Neuronal stem cell (in vitro differentiated cells): ENCODE results near the gene INTS13.

Experiments
- DNase-seq: peaks from one replicate; pipeline ENCODE4 v3.0.0-alpha.2; 2013; ENCODE audit warnings: low spot score
- H2AFZ ChIP-seq: one replicate; pipeline ENCODE4 v1.6.1; 2013; ENCODE audit warnings: mild to moderate bottlenecking, low read length, inconsistent platforms
- H2AK5ac ChIP-seq: 2 replicates; pipeline ENCODE4 v1.6.1; 2013; ENCODE audit warnings: low read depth, mild to moderate bottlenecking, inconsistent platforms, low read length, moderate library complexity, mixed read lengths
- H2BK120ac ChIP-seq: 2 replicates; pipeline ENCODE4 v1.6.1; 2013; ENCODE audit warnings: low read depth, mild to moderate bottlenecking, inconsistent platforms, low read length, moderate library complexity, mixed read lengths
- H2BK12ac ChIP-seq: one replicate; pipeline ENCODE4 v1.6.1; 2013; ENCODE audit warnings: low read length, inconsistent platforms
- H2BK15ac ChIP-seq: 2 replicates; pipeline ENCODE4 v1.6.1; 2013; ENCODE audit warnings: mild to moderate bottlenecking, low read length, inconsistent platforms, mixed read lengths
- H2BK5ac ChIP-seq: one replicate; pipeline ENCODE4 v1.6.1; 2013; ENCODE audit warnings: inconsistent platforms, mild to moderate bottlenecking, low read length, moderate library complexity
- H3K14ac ChIP-seq: one replicate; pipeline ENCODE4 v1.6.1; 2013; ENCODE audit warnings: low read length, inconsistent platforms
- H3K18ac ChIP-seq: 2 replicates; pipeline ENCODE4 v1.6.1; 2013; ENCODE audit warnings: low read length, inconsistent platforms
- H3K23ac ChIP-seq: 2 replicates; pipeline ENCODE4 v1.6.1; 2013; ENCODE audit warnings: low read depth, mild to moderate bottlenecking, mixed read lengths, low read length, inconsistent platforms; ENCODE audit not compliant: poor library complexity
- H3K27ac ChIP-seq: replicated peaks from 3 replicates; pipeline ENCODE4 v1.5.1; 2013; ENCODE audit warnings: low read length, inconsistent platforms
- H3K27me3 ChIP-seq, 3 experiments: 2 replicates each; pipeline ENCODE4 v1.6.1; 2013; ENCODE audit warnings: low read length in 3 of 3, mild to moderate bottlenecking in 2 of 3, inconsistent platforms in 1 of 3, low read depth in 1 of 3, mixed read lengths in 1 of 3, moderate library complexity in 1 of 3; ENCODE audit not compliant: control insufficient read depth in 3 of 3, insufficient read depth in 3 of 3
- H3K36me3 ChIP-seq, 2 donors: replicated peaks in 1 of 2; 2 replicates each; pipeline ENCODE4 v1.6.1; 2013; ENCODE audit warnings: low read length in 2 of 2; ENCODE audit not compliant: control insufficient read depth in 2 of 2, insufficient read depth in 2 of 2
- H3K4ac ChIP-seq: 2 replicates; pipeline ENCODE4 v1.6.1; 2013; ENCODE audit warnings: inconsistent platforms, mild to moderate bottlenecking, low read length, moderate library complexity
- H3K4me1 ChIP-seq, 2 donors: 1 replicate in 1 of 2; 2 replicates in 1 of 2; pipeline ENCODE4 v1.6.1; 2013; ENCODE audit warnings: low read length in 2 of 2, low read depth in 1 of 2; ENCODE audit not compliant: control insufficient read depth in 2 of 2, insufficient read depth in 1 of 2
- H3K4me2 ChIP-seq: one replicate; pipeline ENCODE4 v1.6.1; 2013; ENCODE audit warnings: mild to moderate bottlenecking, low read length, inconsistent platforms; ENCODE audit not compliant: insufficient read depth, poor library complexity, severe bottlenecking
- H3K4me3 ChIP-seq, 2 donors: 2 replicates each; pipeline ENCODE4 v1.5.1; 2013; ENCODE audit warnings: low read length in 2 of 2, mild to moderate bottlenecking in 2 of 2, inconsistent platforms in 1 of 2, moderate library complexity in 1 of 2
- H3K79me1 ChIP-seq: one replicate; pipeline ENCODE4 v1.6.1; 2013; ENCODE audit warnings: low read depth, mild to moderate bottlenecking, inconsistent platforms, low read length, moderate library complexity
- H3K9ac ChIP-seq: one replicate; pipeline ENCODE4 v1.6.1; 2013; ENCODE audit warnings: mild to moderate bottlenecking, low read depth, low read length, inconsistent platforms; ENCODE audit not compliant: poor library complexity
- H3K9me3 ChIP-seq, 2 donors: replicated peaks in 1 of 2; 2 replicates each; pipeline versions ENCODE3 to v1.6.1; 2013; ENCODE audit warnings: low read length in 2 of 2, mild to moderate bottlenecking in 2 of 2, inconsistent platforms in 1 of 2, low read depth in 1 of 2, mixed read lengths in 1 of 2, moderate library complexity in 1 of 2; ENCODE audit not compliant: control insufficient read depth in 2 of 2, insufficient read depth in 1 of 2
- H4K8ac ChIP-seq: one replicate; pipeline ENCODE4 v1.6.1; 2013; ENCODE audit warnings: low read depth, mild to moderate bottlenecking, inconsistent platforms, low read length, moderate library complexity
- H4K91ac ChIP-seq: one replicate; pipeline ENCODE4 v1.6.1; 2013; ENCODE audit warnings: low read length, low read depth, mild to moderate bottlenecking, inconsistent platforms; ENCODE audit not compliant: poor library complexity
- WGBS, 2 donors: extraction: QIAGEN DNeasy Blood & Tissue Kit; methylation state at CpG; one replicate each; pipeline ENCODE4 v1.1.7; 2013; ENCODE audit warnings: missing lambda C conversion rate in 2 of 2, mixed read lengths in 1 of 2; ENCODE audit not compliant: insufficient read length in 2 of 2, insufficient replicate concordance in 1 of 2; ENCODE audit errors: extremely low coverage in 2 of 2; 5-methylcytosine and 5-hydroxymethylcytosine counted together

Gene INTS13

GRCh38 chr12:26978801-26979200 lies 41.0 kb upstream of the INTS13 start:
- Histone ChIP-seq H2BK5ac (no peak overlapping the region), H3K14ac (no peak overlapping the region), H3K9ac (no peak overlapping the region), H3K4me1 (no peaks in the 10 kb centered on the region), H3K23ac (no peak overlapping the region), H3K27me3 (no peaks in the 10 kb centered on the region), H3K36me3 (peaks cover 4 to 97% of the 10 kb centered on the region in 2 donors), H3K4ac (no peak overlapping the region), H3K9me3 (no peaks in the 10 kb centered on the region), H2BK15ac (no peak overlapping the region), H3K4me3 (no peak overlapping the region), H2BK12ac (no peak overlapping the region), H3K4me2 (no peak overlapping the region), H3K27ac (no peak overlapping the region), H2AK5ac (no peak overlapping the region), H4K8ac (no peak overlapping the region), H2BK120ac (no peak overlapping the region), H3K18ac (no peak overlapping the region), H4K91ac (no peak overlapping the region), H3K79me1 (no peaks in the 10 kb centered on the region), H2AFZ (no peak overlapping the region)
- no CpG with 5 or more reads among the region's 1 CpG for WGBS, 2 donors
- no peak for DNase-seq

GRCh38 chr12:26976687-26977086 lies 38.9 kb upstream of the INTS13 start:
- Histone ChIP-seq H3K23ac (no peak overlapping the region), H2BK15ac (no peak overlapping the region), H4K91ac (no peak overlapping the region), H3K79me1 (no peaks in the 10 kb centered on the region), H3K4me2 (no peak overlapping the region), H3K36me3 (peaks cover 4 to 96% of the 10 kb centered on the region in 2 donors), H3K4ac (no peak overlapping the region), H3K18ac (no peak overlapping the region), H3K9ac (no peak overlapping the region), H2BK120ac (no peak overlapping the region), H4K8ac (no peak overlapping the region), H2BK5ac (no peak overlapping the region), H2AK5ac (no peak overlapping the region), H3K4me1 (no peaks in the 10 kb centered on the region), H3K14ac (no peak overlapping the region), H3K27me3 (no peaks in the 10 kb centered on the region), H2BK12ac (no peak overlapping the region), H3K27ac (no peak overlapping the region), H3K9me3 (no peaks in the 10 kb centered on the region), H3K4me3 (no peak overlapping the region), H2AFZ (no peak overlapping the region)
- WGBS, 2 donors = no CpG with 5 or more reads among the region's 2 CpGs
- no peak for DNase-seq

- H3K4me3 ChIP-seq = no peak overlapping the region
- no CpG with 5 or more reads among the region's 2 CpGs for WGBS, 2 donors
- H4K8ac ChIP-seq = no peak overlapping the region
- H3K36me3 ChIP-seq = peaks cover under 1 to 97% of the 10 kb centered on the region in 2 donors
- H2AK5ac ChIP-seq = no peak overlapping the region
- no peak overlapping the region for H2BK120ac ChIP-seq
- H2BK12ac ChIP-seq = no peak overlapping the region
- no peak overlapping the region for H2AFZ ChIP-seq
- no peak overlapping the region for H4K91ac ChIP-seq
- H3K18ac ChIP-seq = no peak overlapping the region
- no peak overlapping the region for H3K9ac ChIP-seq
- no peak overlapping the region for H3K4ac ChIP-seq
- H3K4me1 ChIP-seq = no peaks in the 10 kb centered on the region
- H2BK15ac ChIP-seq = no peak overlapping the region
- H3K27ac ChIP-seq = no peak overlapping the region
- peaks cover 0 to under 1% of the 10 kb centered on the region in 2 donors for H3K9me3 ChIP-seq
- no peak overlapping the region for H2BK5ac ChIP-seq
- H3K23ac ChIP-seq = no peak overlapping the region
- H3K4me2 ChIP-seq = no peak overlapping the region
- H3K27me3 ChIP-seq = no peaks in the 10 kb centered on the region
- H3K14ac ChIP-seq = no peak overlapping the region
- H3K79me1 ChIP-seq = no peaks in the 10 kb centered on the region
- DNase-seq = no peak
These were observed 34.2 kb upstream of the INTS13 start for GRCh38 chr12:26971963-26972362.

GRCh38 chr12:26970136-26970535 lies 32.4 kb upstream of the INTS13 start:
- no peak overlapping the region for H2BK12ac ChIP-seq
- no peak for DNase-seq
- H3K9ac ChIP-seq = no peak overlapping the region
- no peak overlapping the region for H4K8ac ChIP-seq
- H3K27me3 ChIP-seq = no peaks in the 10 kb centered on the region
- H3K27ac ChIP-seq = no peak overlapping the region
- no peak overlapping the region for H4K91ac ChIP-seq
- no peaks in the 10 kb centered on the region for H3K79me1 ChIP-seq
- no peak overlapping the region for H3K14ac ChIP-seq
- H3K4me3 ChIP-seq = no peak overlapping the region
- WGBS, 2 donors = no CpG with 5 or more reads among the region's 2 CpGs
- no peak overlapping the region for H2BK120ac ChIP-seq
- H3K4me2 ChIP-seq = no peak overlapping the region
- peaks cover 0 to 3% of the 10 kb centered on the region in 2 donors for H3K9me3 ChIP-seq
- H2AK5ac ChIP-seq = no peak overlapping the region
- no peaks in the 10 kb centered on the region for H3K4me1 ChIP-seq
- peaks cover 3 to 97% of the 10 kb centered on the region in 2 donors for H3K36me3 ChIP-seq
- H3K18ac ChIP-seq = no peak overlapping the region
- H3K23ac ChIP-seq = no peak overlapping the region
- H2BK5ac ChIP-seq = no peak overlapping the region
- no peak overlapping the region for H2BK15ac ChIP-seq
- H3K4ac ChIP-seq = no peak overlapping the region
- no peak overlapping the region for H2AFZ ChIP-seq
